Activated T-helper 1 cell treated with anti-CD3 and anti-CD28 coated beads, Interleukin-2, amount 50 U/mL, for 16 hours (primary cell): ENCODE data around the gene HMCN2.
"Not testable (repeated sequence)": the region's sequence is repeated elsewhere in the genome, so short reads cannot be mapped to it uniquely, and the experiment has no call there.

ENCODE experiments used
- DNase-seq, 2 donors: peaks; one replicate each; pipeline ENCODE4 v3.0.0-alpha.2; 2020; ENCODE audit warnings: low read depth in 1 of 2, low spot score in 1 of 2

HMCN2 gene

DNA sequence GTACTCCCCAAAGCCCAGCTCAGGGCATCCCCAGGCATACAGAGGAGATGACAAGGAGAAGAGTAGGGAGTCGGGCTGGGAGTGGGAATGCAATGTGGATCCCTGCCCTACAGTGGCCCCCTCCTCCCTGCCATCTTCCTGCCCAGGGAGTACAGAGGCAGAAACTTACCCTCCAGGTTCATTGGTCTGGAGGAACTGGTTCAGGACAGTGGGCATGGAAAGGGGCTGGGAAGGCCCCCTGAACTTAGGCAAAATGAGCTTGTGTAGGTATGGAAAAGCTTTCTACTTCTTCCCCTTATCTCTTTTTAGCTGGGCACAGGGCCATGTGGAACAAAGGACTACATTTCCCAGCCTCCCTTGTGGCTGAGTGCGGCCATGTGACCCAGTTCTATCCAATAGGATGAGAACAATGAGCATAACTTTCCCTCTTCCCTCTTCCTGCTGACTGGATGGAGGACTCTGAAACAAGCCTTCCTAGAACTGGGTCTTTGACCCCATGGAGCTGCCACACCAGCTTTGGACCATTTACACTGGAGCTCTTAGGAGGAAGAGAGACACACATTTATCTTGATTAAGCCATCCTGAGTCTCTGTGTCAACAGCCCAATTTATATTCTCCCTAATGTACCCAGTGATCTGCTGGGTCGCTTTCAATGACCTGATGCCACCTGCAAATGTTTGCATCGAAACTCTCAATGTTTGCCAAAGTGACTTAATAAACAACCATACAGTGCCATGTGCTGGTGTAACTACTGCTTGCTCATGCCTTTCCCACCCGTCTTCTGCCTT lies 25.0 kb upstream of the HMCN2 start:
- DNase-seq = no peak

- DNase-seq = no peak
Measured at GRCh38 chr9:130241198-130241535, 24.4 kb upstream of the HMCN2 start.

DNA sequence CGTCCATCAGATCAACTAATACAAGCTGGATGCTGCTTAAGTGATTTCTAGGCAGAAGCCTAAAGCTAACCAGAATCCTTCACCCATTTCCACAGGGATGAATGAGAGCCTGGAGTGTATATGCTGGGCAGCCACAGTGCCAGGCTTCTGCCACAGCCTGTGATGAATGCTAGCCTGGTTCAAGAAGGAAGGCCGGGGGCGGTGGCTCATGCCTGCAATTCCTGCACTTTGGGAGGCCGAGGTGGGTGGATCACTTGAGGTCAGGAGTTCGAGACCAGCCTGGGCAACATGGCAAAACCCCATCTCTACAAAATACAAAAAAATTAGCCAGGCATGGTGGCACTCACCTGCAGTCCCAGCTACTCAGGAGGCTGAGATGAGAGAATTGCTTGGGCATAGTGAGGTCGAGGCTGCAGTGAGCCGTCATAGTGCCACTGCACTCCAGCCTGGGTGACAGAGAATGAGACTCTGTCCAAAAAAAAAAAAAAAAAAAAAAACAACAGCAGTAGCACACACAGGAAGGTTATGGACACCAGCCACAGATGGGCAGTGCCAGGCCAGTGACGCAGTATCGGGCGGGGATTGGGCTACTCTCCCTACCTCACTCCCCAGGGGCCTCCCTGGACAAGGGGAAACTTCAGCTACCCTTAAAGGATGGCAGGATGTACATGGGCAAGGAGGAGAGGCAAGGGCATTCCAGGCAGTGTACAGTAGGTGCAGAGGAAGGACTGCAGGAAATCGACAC lies 23.1 kb upstream of the HMCN2 start:
- DNase-seq = no peak

DNA sequence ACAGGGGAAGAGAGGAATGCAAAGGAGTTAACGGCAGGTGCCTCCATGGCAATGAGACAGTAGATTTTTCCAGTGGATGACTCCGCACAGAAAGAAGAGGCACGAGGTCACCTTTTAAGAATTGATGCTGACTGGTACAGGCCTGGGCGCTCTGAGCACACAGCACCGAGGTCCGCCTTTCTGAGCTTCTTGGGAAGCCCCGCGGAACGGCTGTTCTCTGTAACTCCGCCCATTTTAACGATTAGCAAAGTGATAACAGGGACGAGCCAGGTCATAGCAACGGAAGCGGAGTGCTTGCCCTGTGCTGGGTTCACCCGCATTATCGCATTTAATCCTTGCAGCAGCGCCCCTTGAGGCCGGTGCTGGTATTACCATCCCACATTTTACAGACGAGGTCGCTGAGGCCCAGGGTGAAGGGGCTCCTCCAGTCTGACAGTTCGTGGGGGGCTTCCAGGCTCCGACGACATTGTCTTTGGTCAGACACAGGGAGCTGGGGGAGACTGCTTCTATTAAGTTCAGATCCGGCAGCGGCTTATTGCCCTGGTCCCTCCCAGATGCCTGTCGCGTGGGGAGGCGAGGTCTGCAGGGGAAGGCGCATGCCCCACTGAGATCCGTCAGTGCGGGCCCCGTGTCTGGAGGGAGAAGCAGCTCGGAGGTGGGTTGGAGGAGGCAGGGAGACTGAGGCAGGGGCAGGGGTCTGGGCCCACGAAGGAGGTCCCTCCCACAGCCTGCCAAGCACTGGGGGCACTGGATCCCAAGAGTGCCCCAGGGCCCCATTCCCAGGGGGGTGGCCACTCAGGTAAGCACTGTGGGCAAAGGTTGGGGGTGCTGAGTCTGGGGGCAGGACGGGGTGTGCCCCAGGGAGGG lies 22.3 kb upstream of the HMCN2 start:
- peak; percentile 64 to 79 for DNase-seq

DNA sequence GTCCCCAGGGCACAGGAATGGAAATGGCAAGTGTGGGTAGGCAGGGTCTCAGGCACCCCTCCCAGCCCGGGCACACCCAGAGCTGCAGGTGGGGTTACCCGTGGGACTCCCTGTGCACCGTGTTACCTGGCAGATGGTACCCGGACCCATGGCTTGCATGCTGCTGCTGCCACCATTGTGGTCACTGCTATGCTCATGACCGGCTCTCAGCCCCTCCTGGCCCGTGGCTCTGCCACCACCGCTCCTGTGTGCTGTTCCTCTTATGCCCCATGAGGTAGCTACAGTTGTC lies 21.7 kb upstream of the HMCN2 start:
- no peak for DNase-seq

DNA sequence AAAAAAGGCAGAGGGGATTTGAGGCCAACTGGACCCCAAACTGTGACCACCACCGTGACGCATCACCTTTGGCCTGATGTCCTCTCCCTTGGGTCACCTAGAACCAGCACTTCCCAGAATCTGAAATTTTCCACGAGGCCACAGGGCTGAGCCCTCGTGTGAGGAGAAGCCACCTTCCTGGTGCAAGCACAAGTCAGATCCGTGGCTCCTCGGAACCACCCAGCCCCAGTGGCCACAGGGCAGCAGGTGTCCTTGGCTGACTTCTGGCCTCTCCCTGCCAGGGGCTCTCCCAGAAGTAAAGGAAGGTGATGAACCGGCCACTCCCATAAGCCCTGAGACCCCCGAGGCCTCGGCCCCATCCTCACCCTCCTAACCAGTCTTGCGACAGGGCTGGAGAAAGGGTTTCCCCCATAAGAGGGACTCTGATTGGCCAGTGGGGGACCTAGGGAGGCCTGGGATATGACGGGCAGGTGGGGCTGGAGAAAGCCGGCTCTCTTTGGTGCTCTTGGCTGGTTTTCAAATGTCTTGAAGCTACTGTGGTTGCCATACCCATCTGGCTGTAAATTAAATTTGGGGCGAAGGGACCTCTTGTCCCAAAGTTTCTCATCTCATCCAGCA lies 20.9 kb upstream of the HMCN2 start:
- DNase-seq = no peak

GRCh38 chr9:130245474-130245873 lies 20.1 kb upstream of the HMCN2 start:
- no peak for DNase-seq

DNA sequence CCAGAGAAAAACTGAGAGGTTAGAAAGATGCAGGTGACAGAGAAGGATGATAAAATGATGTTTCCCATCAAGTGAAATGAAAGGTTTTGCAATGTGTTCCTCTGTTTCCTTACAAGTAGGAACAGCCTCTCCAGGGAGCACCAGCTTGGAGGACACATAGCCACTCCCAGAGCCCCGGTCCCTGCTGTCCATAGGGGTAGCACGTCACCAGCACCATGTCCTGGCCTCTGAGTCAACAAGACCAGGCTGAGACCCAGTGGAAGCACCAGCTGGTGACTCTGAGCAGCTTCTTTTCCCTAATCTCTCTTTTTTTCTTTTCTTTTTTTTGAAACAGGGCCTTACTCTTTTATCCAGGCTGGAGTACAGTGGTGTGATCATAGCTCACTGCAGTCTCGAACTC lies 19.4 kb upstream of the HMCN2 start:
- no peak for DNase-seq

- DNase-seq = no peak
Measured at GRCh38 chr9:130254747-130255630, 10.6 kb upstream of the HMCN2 start.

DNA sequence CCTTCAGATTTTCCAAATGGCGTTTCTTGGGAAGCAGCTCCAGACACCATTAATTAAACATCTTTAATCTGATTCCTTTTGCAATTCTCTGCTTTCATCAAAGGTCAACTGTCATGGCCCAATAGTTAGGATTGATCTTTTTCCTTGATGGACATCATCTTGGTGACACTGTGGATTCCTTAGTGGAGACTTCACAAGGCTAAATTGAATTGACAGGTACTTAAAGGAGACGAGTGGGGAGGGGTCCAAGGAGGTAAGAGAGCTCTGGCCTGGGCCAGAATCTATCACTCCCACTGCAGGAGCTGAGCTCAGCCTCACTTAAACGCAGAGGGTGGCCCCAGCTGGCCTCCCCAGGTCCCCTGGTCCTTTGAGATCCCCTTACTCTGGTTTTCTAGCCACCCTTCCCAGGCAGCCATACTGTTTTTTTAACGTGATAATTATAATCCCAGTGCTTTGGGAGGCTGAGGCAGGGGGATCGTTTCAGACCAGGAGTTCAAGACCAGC lies 9.9 kb upstream of the HMCN2 start:
- no peak for DNase-seq

GRCh38 chr9:130256644-130257043 lies 8.9 kb upstream of the HMCN2 start:
- no peak for DNase-seq

DNA sequence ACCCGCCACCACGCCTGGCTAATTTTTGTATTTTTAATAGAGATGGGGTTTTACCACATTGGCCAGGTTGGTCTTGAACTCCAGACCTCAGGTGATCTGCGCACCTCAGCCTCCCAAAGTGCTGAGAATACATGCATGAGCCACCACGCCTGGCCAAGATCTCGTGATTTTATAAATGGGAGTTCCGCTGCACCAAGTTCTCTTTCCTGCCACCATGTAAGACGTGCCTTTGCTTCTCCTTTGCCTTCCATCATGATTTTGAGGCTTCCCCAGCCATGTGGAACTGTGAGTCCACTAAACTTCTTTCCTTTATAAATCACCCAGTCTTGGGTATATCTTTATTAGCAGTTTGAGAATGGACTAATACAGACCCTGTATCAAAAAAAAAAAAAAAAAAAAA lies 7.4 kb upstream of the HMCN2 start:
- DNase-seq = not testable (repeated sequence)

DNA sequence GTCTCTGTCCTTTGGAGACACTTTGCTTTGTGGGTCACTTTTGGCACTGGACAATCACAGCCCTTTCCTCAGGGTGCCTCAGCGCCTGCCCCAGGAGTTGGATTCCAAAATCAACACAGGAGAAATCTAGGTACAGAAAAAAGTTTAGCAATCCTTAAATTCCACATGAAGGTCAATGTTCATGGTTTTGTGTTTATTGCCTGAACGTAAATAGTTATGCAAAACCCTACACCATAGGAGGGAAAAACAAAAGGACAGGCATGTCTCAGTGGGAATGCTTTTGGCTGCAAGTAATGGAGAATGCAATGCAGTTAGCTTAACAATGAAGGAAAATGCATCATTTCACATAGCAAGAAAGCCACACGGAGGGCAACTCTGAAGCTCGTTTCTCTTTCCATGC lies 6.5 kb upstream of the HMCN2 start:
- no peak for DNase-seq

- DNase-seq = no peak
Measured at GRCh38 chr9:130260816-130261765, 4.5 kb upstream of the HMCN2 start.

GRCh38 chr9:130262061-130262745 lies 3.4 kb upstream of the HMCN2 start:
- no peak for DNase-seq

- no peak for DNase-seq
Measured at GRCh38 chr9:130262771-130263170, 2.8 kb upstream of the HMCN2 start.

GRCh38 chr9:130263601-130264413 lies 1.8 kb upstream of the HMCN2 start:
- DNase-seq = no peak
